Neural cell (in vitro differentiated cells): ENCODE results near the gene CST9. TPM values are rescaled to one million over a fixed set of nuclear protein-coding genes. Genes with fewer than 3 reads are reported as not detected.

Experiments
- H2AFZ ChIP-seq: fragments of 200-600, 300-800 bp; sonication (generic), shearing (Covaris generic); 2 replicates; pipeline ENCODE4 v1.6.0; 2014; ENCODE audit warnings: low read depth, mild to moderate bottlenecking, antibody characterized with exemption, low read length, moderate library complexity
- H3F3A ChIP-seq: fragments of 200-600 bp; shearing (Covaris generic); 2 replicates; pipeline ENCODE4 v1.6.1; 2016; ENCODE audit warnings: mild to moderate bottlenecking, moderate library complexity, mixed read lengths, antibody characterized with exemption, low read length; ENCODE audit not compliant: insufficient read depth, poor library complexity, severe bottlenecking
- H3K27ac ChIP-seq: fragments of 200-600, 300-800 bp; sonication (generic), shearing (Covaris generic); 2 replicates; pipeline ENCODE4 v1.5.1; 2014; ENCODE audit warnings: mild to moderate bottlenecking, low read length, moderate library complexity
- H3K27me3 ChIP-seq: fragments of 300-800, 200-600 bp; sonication (generic), shearing (Covaris generic); 2 replicates; pipeline ENCODE4 v1.6.0; 2014; ENCODE audit warnings: mild to moderate bottlenecking, low read depth, low read length, moderate library complexity; ENCODE audit not compliant: insufficient read depth
- H3K36me3 ChIP-seq: fragments of 300-800, 200-600 bp; sonication (generic), shearing (Covaris generic); 2 replicates; pipeline ENCODE4 v1.5.1; 2014; ENCODE audit warnings: mild to moderate bottlenecking, antibody characterized with exemption, low read length, moderate library complexity; ENCODE audit not compliant: insufficient read depth
- H3K4me2 ChIP-seq: fragments of 300-800, 200-600 bp; sonication (generic), shearing (Covaris generic); 2 replicates; pipeline ENCODE4 v1.6.0; 2014; ENCODE audit warnings: mild to moderate bottlenecking, low read length
- H3K4me3 ChIP-seq: fragments of 300-800, 200-600 bp; sonication (generic), shearing (Covaris generic); 2 replicates; pipeline ENCODE4 v1.5.1; 2014; ENCODE audit warnings: mild to moderate bottlenecking, low read length, moderate library complexity
- H3K79me2 ChIP-seq: fragments of 200-600 bp; shearing (Covaris generic); replicated peaks from 2 replicates; pipeline ENCODE4 v1.6.0; 2014; ENCODE audit warnings: mild to moderate bottlenecking, low read length, moderate library complexity; ENCODE audit not compliant: insufficient read depth
- H3K9ac ChIP-seq: fragments of 300-800, 200-600 bp; sonication (generic), shearing (Covaris generic); 2 replicates; pipeline ENCODE4 v1.6.1; 2016; ENCODE audit warnings: mild to moderate bottlenecking, low read length, mixed read lengths
- H3K9me2 ChIP-seq: fragments of 200-600 bp; shearing (Covaris generic); 2 replicates; pipeline ENCODE4 v1.6.1; 2016; ENCODE audit warnings: mild to moderate bottlenecking, low read length, mixed read lengths; ENCODE audit not compliant: insufficient read depth
- H3K9me3 ChIP-seq: fragments of 200-600, 300-800 bp; sonication (generic), shearing (Covaris generic); 2 replicates; pipeline ENCODE4 v1.6.1; 2016; ENCODE audit warnings: mild to moderate bottlenecking, mixed run types, low read length, moderate library complexity, mixed read lengths
- H4K20me1 ChIP-seq: fragments of 200-600 bp; shearing (Covaris generic); 2 replicates; pipeline ENCODE4 v1.6.1; 2016; ENCODE audit warnings: mild to moderate bottlenecking, mixed run types; ENCODE audit not compliant: insufficient read depth
- EP300 ChIP-seq: fragments of 450-650 bp; conservative IDR thresholded peaks from 2 replicates; pipeline ENCODE4 v1.6.1; 2014; ENCODE audit warnings: antibody characterized with exemption, mild to moderate bottlenecking, moderate library complexity; ENCODE audit not compliant: poor library complexity, severe bottlenecking
- EZH2 ChIP-seq: fragments of 200-600, 300-800 bp; shearing (Covaris generic), sonication (generic); IDR thresholded peaks from 2 replicates; pipeline ENCODE4 v1.6.1; 2014; ENCODE audit warnings: antibody characterized with exemption, low read length, borderline replicate concordance, mild to moderate bottlenecking; ENCODE audit not compliant: insufficient read depth, poor library complexity, severe bottlenecking
- MXI1 ChIP-seq: fragments of 450-650 bp; conservative IDR thresholded peaks from 2 replicates; pipeline ENCODE4 v1.6.1; 2014; ENCODE audit warnings: antibody characterized with exemption, mild to moderate bottlenecking; ENCODE audit not compliant: poor library complexity, severe bottlenecking
- POLR2AphosphoS5 ChIP-seq: IDR thresholded peaks from 2 replicates; pipeline ENCODE4 v1.6.1; 2012
- RAD21 ChIP-seq: fragments of 450-650 bp; conservative IDR thresholded peaks from 2 replicates; pipeline ENCODE4 v1.6.1; 2014; ENCODE audit warnings: antibody characterized with exemption, mild to moderate bottlenecking, moderate library complexity
- SMC3 ChIP-seq: fragments of 450-650 bp; conservative IDR thresholded peaks from 2 replicates; pipeline ENCODE4 v1.6.1; 2014; ENCODE audit warnings: antibody characterized with exemption, mild to moderate bottlenecking, moderate library complexity; ENCODE audit not compliant: poor library complexity
- TAF1 ChIP-seq: IDR thresholded peaks from 2 replicates; pipeline ENCODE4 v1.6.1; 2012; ENCODE audit warnings: low read depth
- polyA plus RNA-seq: library from polyadenylated mRNA; depleted of rRNA; stranded (reverse); fragments of >200 nt; gene quantifications from 2 replicates; pipeline ENCODE4 v1.2.3, GENCODE V29; 2014
- TF ChIP-seq, protein P1 (sequence below): IDR thresholded peaks from 2 replicates; pipeline ENCODE4 v1.6.1; 2012; ENCODE audit warnings: borderline replicate concordance
- TF ChIP-seq, protein P2 (sequence below): fragments of 450-650 bp; IDR thresholded peaks from 2 replicates; pipeline ENCODE4 v1.5.1; 2014; ENCODE audit warnings: antibody characterized with exemption, mild to moderate bottlenecking, moderate library complexity; ENCODE audit not compliant: poor library complexity, severe bottlenecking

The CST9 gene
- polyA plus RNA-seq, 1 donor from 2014 or later: not detected

DNA sequence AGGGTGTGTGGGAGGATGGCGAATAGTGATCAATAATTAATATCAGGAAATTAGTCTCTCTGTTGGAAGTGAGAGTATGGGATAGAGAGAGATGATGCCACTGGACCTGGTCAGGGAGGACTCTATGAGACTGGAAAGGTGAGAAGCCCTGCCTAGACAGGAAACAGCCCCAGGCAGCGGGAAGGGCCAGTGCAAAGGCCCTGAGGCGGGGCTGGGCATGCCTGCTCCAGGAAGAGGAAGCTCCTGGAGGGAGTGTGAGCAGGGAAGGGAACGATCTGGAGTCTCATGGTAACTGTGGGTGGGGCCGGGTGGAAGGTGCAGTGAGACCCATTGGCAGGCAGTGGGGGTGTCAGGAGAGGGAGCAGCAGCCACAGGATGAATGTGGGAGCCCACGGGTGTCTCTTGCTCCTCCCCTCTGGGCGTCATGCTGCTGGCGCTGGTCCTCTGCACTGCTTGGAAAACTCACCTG is 33.8 kb upstream of the CST9 start:
- Histone ChIP-seq H2AFZ (no peak overlapping the region), H3K9me2 (no peaks in the 10 kb centered on the region), H3K4me2 (no peak overlapping the region), H3K27ac (no peak overlapping the region), H3F3A (no peaks in the 10 kb centered on the region), H3K79me2 (no peaks in the 10 kb centered on the region), H3K36me3 (no peaks in the 10 kb centered on the region), H3K27me3 (peaks cover 4% of the 10 kb centered on the region), H4K20me1 (no peaks in the 10 kb centered on the region), H3K4me3 (no peak overlapping the region), H3K9me3 (no peaks in the 10 kb centered on the region), H3K9ac (no peak overlapping the region)
- TF ChIP-seq SMC3: no peak
- TF ChIP-seq EZH2: no peak
- TF ChIP-seq RAD21: no peak
- no peak for TF ChIP-seq TAF1
- TF ChIP-seq EP300: no peak
- TF ChIP-seq, protein P1, sequence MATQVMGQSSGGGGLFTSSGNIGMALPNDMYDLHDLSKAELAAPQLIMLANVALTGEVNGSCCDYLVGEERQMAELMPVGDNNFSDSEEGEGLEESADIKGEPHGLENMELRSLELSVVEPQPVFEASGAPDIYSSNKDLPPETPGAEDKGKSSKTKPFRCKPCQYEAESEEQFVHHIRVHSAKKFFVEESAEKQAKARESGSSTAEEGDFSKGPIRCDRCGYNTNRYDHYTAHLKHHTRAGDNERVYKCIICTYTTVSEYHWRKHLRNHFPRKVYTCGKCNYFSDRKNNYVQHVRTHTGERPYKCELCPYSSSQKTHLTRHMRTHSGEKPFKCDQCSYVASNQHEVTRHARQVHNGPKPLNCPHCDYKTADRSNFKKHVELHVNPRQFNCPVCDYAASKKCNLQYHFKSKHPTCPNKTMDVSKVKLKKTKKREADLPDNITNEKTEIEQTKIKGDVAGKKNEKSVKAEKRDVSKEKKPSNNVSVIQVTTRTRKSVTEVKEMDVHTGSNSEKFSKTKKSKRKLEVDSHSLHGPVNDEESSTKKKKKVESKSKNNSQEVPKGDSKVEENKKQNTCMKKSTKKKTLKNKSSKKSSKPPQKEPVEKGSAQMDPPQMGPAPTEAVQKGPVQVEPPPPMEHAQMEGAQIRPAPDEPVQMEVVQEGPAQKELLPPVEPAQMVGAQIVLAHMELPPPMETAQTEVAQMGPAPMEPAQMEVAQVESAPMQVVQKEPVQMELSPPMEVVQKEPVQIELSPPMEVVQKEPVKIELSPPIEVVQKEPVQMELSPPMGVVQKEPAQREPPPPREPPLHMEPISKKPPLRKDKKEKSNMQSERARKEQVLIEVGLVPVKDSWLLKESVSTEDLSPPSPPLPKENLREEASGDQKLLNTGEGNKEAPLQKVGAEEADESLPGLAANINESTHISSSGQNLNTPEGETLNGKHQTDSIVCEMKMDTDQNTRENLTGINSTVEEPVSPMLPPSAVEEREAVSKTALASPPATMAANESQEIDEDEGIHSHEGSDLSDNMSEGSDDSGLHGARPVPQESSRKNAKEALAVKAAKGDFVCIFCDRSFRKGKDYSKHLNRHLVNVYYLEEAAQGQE: no peak
- TF ChIP-seq POLR2AphosphoS5: no peak
- TF ChIP-seq, protein P2, sequence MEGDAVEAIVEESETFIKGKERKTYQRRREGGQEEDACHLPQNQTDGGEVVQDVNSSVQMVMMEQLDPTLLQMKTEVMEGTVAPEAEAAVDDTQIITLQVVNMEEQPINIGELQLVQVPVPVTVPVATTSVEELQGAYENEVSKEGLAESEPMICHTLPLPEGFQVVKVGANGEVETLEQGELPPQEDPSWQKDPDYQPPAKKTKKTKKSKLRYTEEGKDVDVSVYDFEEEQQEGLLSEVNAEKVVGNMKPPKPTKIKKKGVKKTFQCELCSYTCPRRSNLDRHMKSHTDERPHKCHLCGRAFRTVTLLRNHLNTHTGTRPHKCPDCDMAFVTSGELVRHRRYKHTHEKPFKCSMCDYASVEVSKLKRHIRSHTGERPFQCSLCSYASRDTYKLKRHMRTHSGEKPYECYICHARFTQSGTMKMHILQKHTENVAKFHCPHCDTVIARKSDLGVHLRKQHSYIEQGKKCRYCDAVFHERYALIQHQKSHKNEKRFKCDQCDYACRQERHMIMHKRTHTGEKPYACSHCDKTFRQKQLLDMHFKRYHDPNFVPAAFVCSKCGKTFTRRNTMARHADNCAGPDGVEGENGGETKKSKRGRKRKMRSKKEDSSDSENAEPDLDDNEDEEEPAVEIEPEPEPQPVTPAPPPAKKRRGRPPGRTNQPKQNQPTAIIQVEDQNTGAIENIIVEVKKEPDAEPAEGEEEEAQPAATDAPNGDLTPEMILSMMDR: no peak
- no peak for TF ChIP-seq MXI1

DNA sequence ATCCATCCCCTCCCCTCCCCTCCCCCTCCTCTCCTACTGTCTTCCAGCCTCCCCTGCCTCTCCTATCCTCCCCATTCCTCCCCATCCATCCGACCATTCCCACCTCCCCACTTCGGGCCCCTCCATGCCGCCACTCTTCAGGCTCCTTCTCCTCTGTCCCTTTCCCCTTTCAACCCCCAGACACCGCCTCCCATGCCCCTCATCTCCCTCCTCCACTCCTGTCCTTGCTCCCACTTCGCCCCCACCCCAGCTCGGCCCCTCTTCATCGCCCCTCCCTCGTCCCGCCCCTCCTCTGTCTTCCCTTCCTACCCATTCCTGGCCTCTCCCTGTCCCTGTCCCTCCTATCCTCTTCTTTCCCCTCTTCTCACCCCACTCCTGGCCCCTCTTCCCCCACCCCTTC is 32.6 kb upstream of the CST9 start:
- no peak overlapping the region for H3K4me3 ChIP-seq
- no peak overlapping the region for H3K9ac ChIP-seq
- no peak overlapping the region for H2AFZ ChIP-seq
- no peaks in the 10 kb centered on the region for H3K36me3 ChIP-seq
- H3K27me3 ChIP-seq: peaks cover 4% of the 10 kb centered on the region
- H3F3A ChIP-seq: no peaks in the 10 kb centered on the region
- H3K4me2 ChIP-seq: no peak overlapping the region
- no peak overlapping the region for H3K27ac ChIP-seq
- no peak for TF ChIP-seq MXI1
- TF ChIP-seq, protein P1: no peak
- no peak for TF ChIP-seq RAD21
- no peak for TF ChIP-seq EP300
- no peak for TF ChIP-seq SMC3
- TF ChIP-seq TAF1: no peak
- TF ChIP-seq POLR2AphosphoS5: no peak
- no peak for TF ChIP-seq EZH2
- TF ChIP-seq, protein P2: no peak
- no peaks in the 10 kb centered on the region for H3K9me2 ChIP-seq
- no peaks in the 10 kb centered on the region for H4K20me1 ChIP-seq
- no peaks in the 10 kb centered on the region for H3K79me2 ChIP-seq
- H3K9me3 ChIP-seq: no peaks in the 10 kb centered on the region
